Measurements from ENCODE around the gene PPP1CC. TPM values are rescaled to one million over a fixed set of nuclear protein-coding genes. Genes with fewer than 3 reads are reported as not detected.
"Not testable (repeated sequence)": the region's sequence is repeated elsewhere in the genome, so short reads cannot be mapped to it uniquely, and the experiment has no call there.

Gene PPP1CC
- total and polyA plus RNA-seq, 2 donors (not counting 3 experiments of a cell fraction or from before 2014, with no cell fraction given): 67.1 to 139 TPM

DNA sequence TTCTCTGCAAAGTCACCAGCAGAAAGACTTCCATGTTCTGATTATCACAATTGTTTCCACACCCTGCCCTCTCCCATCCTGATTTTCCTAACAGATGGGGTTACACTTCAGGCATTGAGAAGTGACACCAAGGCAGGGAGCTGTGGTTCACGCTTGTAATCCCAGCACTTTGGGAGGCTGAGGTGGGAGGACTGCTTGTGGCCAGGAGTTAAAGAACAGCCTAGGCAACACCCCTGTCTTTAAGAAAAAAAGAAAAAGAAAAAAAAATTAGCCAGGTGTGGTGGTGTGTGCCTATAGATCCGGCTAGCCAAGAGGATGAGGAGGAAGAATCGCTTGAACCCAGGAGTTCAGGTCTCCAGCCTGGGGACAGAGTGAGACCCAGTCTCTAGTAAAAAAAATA, 5.2 kb downstream of the PPP1CC start:
- Histone ChIP-seq H2AFZ (ENCODE audit: low read depth, low read length) (no peak overlapping the region), H3K4me3 (replicated peaks in 1 of 3; ENCODE audit: insufficient read depth in 1 of 3, low read depth in 1 of 3, low read length in 3 of 3) (no peak overlapping the region), H4K20me1 (replicated peaks; ENCODE audit: control insufficient read depth, extremely low read depth, insufficient read depth, low read length) (peaks cover 15% of the 10 kb centered on the region), H3K9me3 (replicated peaks; ENCODE audit: control insufficient read depth, insufficient read depth, low read length) (no peaks in the 10 kb centered on the region), H3K9ac (replicated peaks; ENCODE audit: extremely low read depth, insufficient read depth, low read length) (no peak overlapping the region), H3K4me2 (ENCODE audit: insufficient read depth, low read length) (no peak overlapping the region), H3K27me3 (ENCODE audit: control insufficient read depth in 2 of 2, insufficient read depth in 2 of 2, low read length in 2 of 2) (no peaks in the 10 kb centered on the region), H3K4me1 (ENCODE audit: control insufficient read depth, extremely low read depth, insufficient read depth, low read length) (peaks cover 35% of the 10 kb centered on the region), H3K27ac (ENCODE audit: insufficient read depth, low read depth, low read length) (no peak overlapping the region), H3K36me3 (ENCODE audit: control insufficient read depth in 2 of 2, extremely low read depth in 1 of 2, insufficient read depth in 2 of 2, low read length in 2 of 2) (peaks cover 4% of the 10 kb centered on the region in 2 experiments), H3K9me1 (replicated peaks; ENCODE audit: control insufficient read depth, extremely low read depth, insufficient read depth, low read length) (no peaks in the 10 kb centered on the region), H3K79me2 (ENCODE audit: control insufficient read depth, insufficient read depth, low read length) (peaks cover 100% of the 10 kb centered on the region)
- BruUV-seq (replicated peaks): no TSS peak
- POLR2A ChIA-PET: no interaction called here
- CTCF ChIA-PET: no interaction called here
- no peak for DNase-seq (ENCODE audit: low read depth, low spot score)
- TF ChIP-seq MYC (IDR thresholded peaks at IDR 0.05; ENCODE audit: low read depth, low read length): no peak
- intact Hi-C loops (cut with micrococcal nuclease): no loop called here
- dilution Hi-C loops (cut with MboI; ENCODE audit: extremely low pct_ligation_motif_present, low sequenced_read_pairs): no loop called here
- no peak for FAIRE-seq

DNA sequence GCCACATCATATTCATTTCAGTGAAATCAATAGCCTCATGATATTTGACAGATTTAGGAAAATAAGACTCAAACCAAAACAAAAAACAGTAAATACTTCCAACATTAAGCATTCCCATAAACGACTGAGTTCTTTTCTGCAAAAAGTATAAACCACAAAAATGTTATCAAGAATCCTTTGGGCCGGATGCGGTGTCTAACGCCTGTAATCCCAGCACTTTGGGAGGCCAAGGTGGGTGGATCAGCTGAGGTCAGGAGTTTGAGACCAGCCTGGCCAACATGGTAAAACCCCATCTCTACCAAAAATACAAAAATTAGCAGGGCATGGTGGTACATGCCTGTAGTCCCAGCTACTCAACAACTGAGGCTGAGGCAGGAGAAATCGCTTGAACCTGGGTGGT, 5.7 kb downstream of the PPP1CC start:
- POLR2A ChIA-PET: interaction anchor here (0.7 kb wide), 1 partner anchor 26 kb away, joined by 3 read pairs; no protein-coding TSS in a partner anchor
- H3K4me2 ChIP-seq (ENCODE audit: insufficient read depth, low read length); dilution Hi-C loops (cut with MboI; ENCODE audit: extremely low pct_ligation_motif_present, low sequenced_read_pairs); DNase-seq (ENCODE audit: low read depth, low spot score); H3K9me1 ChIP-seq (replicated peaks; ENCODE audit: control insufficient read depth, extremely low read depth, insufficient read depth, low read length); intact Hi-C loops (cut with micrococcal nuclease); H3K9ac ChIP-seq (replicated peaks; ENCODE audit: extremely low read depth, insufficient read depth, low read length); H3K9me3 ChIP-seq (replicated peaks; ENCODE audit: control insufficient read depth, insufficient read depth, low read length); H3K36me3 ChIP-seq (ENCODE audit: control insufficient read depth in 2 of 2, extremely low read depth in 1 of 2, insufficient read depth in 2 of 2, low read length in 2 of 2); BruUV-seq (replicated peaks); FAIRE-seq; H2AFZ ChIP-seq (ENCODE audit: low read depth, low read length); H3K4me3 ChIP-seq (replicated peaks in 1 of 3; ENCODE audit: insufficient read depth in 1 of 3, low read depth in 1 of 3, low read length in 3 of 3); H3K27me3 ChIP-seq (ENCODE audit: control insufficient read depth in 2 of 2, insufficient read depth in 2 of 2, low read length in 2 of 2); H3K27ac ChIP-seq (ENCODE audit: insufficient read depth, low read depth, low read length): not testable (repeated sequence)
- peaks cover 17% of the 10 kb centered on the region for H4K20me1 ChIP-seq (replicated peaks; ENCODE audit: control insufficient read depth, extremely low read depth, insufficient read depth, low read length)
- H3K79me2 ChIP-seq (ENCODE audit: control insufficient read depth, insufficient read depth, low read length): peaks cover 100% of the 10 kb centered on the region
- CTCF ChIA-PET: interaction anchor here (0.7 to 1.4 kb wide), 3 partner anchors 92 to 257 kb away, joined by 3 to 5 read pairs (median 3); no protein-coding TSS in a partner anchor
- H3K4me1 ChIP-seq (ENCODE audit: control insufficient read depth, extremely low read depth, insufficient read depth, low read length): peaks cover 35% of the 10 kb centered on the region

All from endothelial cell of umbilical vein (primary cell).